GM19351 (cell line): ENCODE data around the gene CXCL14.
"Not testable (repeated sequence)": the region's sequence is repeated elsewhere in the genome, so short reads cannot be mapped to it uniquely, and the experiment has no call there.

Experiments
- ATAC-seq: cut with Tn5 transposase; IDR thresholded peaks from one replicate; pipeline ENCODE4 v1.9.1; 2021; ENCODE audit warnings: mild to moderate bottlenecking, moderate library complexity; ENCODE audit not compliant: unreplicated experiment

Gene CXCL14

DNA sequence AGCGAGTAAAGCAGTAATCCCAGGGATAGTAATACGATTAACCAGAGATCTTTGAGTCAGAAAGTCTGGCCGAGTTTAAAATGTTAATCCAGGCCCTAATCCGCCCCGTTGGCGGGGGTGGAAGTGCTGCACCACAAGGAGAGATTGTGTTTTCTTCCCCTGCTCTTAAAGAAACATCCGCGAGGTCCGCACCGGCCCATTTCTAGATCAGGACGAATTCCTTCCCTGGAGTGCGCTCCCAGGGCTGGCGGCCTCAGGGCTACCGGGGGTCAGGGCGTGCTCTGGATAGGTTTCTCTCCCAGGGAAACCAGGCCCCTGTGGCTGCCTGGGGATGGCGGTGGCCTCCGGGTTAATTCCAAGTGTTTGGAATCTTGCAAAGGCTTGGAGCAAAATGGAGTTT is 33.7 kb downstream of the CXCL14 start:
- no peak for ATAC-seq

DNA sequence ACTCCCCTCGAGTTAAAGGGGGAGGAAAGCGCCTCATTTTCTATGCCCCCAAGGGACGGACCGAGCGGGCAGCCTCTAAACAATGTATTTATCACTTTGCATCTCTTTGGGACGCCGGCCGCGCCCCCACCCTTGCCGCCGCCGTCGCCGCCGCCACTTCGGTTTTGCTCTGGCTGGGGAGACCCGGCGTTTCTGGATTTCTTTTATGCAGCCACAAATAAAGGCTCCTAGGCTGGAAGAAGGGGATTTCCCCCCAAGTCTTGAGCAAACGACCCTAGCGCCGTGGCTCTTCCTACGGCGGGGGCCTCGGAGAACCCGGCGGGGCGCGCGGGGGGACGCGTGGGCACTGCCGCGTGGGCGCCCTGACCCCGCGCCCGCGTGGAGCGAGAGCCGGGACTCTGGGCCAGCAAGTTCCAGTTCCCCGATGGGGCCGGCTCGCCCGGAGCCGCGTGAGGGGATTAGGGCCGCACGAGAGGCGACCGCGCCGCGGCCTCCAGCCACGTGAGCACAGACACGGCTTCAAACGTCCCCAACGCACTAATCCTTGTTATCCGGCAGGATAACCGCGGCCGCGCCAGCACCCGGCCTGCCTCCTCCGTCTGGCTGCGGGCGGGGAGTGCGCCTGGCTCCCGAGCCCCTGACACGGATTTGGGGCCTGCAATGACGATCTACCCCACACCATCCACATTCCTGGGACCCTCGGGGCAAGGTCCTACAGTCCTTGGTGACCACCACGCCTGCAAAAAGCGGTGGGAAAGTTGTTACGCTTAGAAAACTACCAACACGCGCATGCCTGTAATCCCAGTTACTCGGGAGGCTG is 35.1 kb downstream of the CXCL14 start:
- no peak for ATAC-seq

DNA sequence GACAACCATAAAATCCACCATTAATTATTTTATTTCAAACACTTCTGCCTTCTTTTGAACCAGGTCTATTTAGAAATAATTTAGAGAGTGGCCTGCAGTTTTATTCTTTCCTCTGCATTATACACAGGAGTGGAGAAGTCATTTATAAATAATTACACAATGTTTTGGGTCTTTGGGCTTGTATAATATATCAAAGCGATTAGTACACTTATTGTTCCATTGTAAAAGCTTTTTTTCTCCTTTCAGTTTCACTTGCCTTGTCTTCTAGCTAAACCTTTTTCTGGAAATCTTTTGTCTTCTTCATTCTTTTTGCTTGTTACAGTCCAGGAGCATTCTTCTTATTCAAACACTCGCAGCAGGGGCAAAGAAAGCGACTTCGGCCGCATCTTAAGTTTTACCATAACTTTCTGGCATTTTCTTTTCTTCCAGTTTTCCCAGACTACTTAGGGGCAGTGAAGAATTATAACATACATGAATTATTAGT is 35.7 kb downstream of the CXCL14 start:
- ATAC-seq: no peak

DNA sequence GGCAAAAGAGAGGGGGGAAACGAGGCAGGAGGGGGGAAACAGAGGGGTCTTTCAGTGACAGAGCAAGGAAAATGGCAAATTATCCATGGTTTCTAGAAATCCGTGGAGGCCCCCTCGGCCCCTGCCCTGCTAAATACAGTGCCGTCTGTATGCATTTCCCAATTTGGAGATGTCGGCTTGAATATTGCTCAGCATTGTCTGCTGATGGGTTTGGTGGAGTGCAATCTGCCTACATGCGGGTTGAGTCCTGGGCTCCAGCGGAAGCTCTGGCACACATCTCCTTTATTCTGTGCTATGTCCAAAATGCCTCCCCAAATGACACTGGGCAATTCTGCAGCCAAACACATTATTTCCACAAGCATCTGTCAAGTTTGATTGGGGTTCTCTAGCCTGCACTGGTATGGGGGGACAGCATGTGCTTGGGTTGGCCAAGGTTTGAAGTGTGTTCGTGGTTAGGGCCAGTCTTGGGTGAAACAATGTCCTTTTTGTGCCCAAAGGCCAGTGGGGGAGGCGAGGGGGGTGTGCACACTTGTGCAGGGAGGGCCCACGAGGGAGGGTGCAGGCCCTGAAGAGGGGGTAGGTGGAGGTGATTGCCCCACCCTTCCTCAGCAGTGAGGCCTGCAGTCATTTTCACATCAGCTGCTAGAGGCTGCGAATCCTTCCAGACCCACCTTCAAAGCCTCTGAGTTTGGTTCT is 36.8 kb downstream of the CXCL14 start:
- no peak for ATAC-seq

DNA sequence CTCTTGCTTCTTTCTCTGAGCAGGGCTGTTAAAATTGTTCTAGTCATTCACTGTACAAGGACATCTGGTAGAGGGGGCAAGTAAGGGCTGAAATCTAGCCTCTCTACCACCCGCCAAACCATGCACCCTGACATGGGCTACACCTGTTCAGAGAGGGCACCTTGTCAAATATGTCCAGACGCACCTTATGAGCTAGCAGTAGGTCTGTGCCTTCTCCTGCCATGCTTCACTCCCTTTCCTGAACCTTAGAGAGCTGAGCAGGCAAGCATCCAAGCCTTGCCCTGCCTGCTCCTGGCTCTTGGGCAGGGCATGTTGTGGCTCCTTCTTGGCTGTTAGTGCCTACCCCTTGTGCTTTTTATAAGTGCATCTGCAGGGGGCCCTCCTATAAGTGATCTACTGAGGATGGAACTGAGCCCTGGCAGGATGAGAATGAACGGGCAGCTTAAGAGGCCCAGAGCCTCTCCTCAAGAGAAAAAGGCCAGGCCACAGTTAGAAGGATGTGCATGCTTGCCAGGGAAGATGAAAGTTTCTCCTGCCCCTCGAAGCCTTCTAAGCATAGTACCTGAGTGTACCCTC is 39.3 kb downstream of the CXCL14 start:
- no peak for ATAC-seq

DNA sequence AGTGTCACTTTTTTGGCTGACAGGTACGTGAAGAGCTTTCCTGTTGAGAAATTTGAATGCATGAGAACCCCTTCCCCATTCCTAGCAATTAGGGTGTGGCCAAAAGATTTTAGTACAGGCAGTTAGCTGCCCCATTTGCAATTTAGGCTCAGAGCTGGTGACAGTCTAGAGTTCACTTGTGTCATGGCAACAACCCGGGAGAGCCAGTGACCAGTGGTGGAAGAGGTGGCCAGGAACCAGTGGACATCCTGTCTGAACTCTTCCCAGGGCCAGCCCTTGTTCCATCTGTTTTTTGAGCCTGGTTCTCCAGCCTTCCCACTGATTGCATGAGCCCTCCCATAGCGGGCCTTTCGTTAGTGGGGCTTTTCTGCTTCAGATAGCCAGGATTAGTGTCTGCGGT is 40.5 kb downstream of the CXCL14 start:
- no peak for ATAC-seq

DNA sequence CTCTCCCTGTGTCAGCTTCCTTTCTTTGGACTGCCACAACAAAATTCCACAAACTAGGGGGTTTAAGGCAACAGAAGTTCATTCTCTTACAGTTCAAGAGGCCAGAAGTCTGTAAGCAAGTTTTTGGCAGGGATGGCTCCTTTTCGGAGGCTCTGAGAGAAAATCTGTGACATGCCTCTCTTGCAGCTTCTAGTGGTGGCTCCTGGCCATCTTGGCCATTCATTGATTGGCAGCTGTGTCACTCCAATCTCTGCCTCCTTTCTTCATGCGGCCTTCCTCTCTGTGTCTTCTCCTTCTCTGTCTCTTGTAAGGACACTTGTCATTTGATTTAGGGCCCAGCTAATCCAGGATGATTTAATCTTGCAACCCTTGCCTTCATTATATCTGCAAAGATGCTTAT is 41.0 kb downstream of the CXCL14 start:
- ATAC-seq: no peak

DNA sequence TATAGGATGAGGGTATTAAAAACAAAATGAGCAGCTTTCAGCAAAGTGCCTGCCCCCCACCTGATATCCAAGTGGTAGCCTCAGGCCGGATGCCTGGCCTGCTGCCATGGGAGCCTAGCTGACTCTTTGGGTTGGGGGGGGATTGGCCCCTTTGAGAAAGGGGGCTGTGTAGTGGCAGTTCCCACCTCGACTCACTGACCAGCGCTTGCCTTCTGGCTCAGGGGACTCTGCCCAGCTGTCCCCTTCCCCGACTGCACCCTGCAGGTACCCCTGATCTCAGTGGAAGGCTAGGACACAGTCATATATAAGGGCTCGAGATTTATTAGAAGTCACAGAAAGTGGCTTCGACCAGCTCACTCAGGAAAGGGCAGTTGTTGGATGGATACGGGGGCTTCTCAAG is 41.5 kb downstream of the CXCL14 start:
- no peak for ATAC-seq

DNA sequence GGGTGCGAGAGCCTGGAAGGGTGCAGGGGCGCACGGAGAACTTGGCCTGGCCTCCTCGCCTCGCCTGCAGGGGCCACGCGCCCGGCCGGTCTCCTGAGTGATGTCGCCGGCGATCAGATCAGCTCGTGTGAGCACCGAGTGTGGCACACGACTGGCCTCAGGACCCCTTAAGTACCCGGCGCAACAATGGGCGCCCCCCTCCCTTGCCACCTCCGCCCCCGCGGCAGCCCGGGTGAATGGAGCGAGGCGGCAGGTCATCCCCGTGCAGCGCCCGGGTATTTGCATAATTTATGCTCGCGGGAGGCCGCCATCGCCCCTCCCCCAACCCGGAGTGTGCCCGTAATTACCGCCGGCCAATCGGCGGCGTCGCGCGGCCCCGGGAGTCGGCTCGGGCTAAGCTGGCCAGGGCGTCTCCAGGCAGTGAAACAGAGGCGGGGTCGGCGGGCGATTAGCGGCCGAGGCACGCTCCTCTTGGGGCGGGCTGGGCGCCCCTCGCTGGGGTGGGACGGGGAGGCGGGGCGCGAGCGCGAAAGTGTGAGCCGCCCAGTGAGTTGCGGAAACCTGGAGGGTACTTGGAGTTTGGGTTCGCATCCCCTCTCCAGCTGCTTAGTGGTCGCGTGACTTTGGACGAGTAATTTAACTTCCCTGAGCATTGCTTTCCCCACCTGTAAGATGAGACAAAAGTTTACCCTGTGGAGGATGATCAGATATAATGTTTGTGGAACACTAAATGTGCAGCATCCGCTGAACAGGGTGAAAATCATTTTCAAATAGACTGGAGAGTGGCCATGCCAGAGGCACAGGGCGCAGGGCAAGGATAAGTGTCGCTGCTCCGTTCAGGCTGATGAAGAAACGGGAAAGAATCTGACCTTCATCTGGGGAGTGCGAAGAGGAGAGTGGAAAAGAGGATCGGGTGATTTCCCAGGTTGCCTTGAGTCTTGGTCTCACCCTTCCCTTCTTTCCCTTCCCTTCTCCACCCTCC is 42.7 kb downstream of the CXCL14 start, which contains the start of gene NEUROG1:
TSS of gene NEUROG1 (minus strand) at position 145 of the 982 bp plus-strand sequence. CDS start 274 bp downstream, outside the sequence.
- ATAC-seq: no peak

DNA sequence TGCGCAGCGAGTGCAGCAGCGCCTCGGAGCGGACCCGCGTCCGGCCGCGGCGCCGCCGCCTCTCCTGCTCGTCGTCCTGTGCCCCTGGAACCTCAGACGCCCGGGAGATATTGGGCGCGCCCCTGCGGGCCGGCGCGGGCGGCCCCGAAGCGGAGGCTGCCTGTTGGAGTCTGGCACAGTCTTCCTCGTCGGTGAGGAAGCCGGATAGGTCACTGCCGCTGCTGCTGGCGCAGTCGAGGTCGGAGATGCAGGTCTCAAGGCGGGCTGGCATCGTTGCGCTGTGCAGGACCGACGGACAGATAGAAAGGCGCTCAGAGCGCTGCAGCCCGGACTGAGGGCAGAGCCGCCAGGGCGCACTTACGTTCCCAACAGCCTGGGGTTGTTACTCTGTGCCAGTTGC is 43.4 kb downstream of the CXCL14 start:
- ATAC-seq: no peak

DNA sequence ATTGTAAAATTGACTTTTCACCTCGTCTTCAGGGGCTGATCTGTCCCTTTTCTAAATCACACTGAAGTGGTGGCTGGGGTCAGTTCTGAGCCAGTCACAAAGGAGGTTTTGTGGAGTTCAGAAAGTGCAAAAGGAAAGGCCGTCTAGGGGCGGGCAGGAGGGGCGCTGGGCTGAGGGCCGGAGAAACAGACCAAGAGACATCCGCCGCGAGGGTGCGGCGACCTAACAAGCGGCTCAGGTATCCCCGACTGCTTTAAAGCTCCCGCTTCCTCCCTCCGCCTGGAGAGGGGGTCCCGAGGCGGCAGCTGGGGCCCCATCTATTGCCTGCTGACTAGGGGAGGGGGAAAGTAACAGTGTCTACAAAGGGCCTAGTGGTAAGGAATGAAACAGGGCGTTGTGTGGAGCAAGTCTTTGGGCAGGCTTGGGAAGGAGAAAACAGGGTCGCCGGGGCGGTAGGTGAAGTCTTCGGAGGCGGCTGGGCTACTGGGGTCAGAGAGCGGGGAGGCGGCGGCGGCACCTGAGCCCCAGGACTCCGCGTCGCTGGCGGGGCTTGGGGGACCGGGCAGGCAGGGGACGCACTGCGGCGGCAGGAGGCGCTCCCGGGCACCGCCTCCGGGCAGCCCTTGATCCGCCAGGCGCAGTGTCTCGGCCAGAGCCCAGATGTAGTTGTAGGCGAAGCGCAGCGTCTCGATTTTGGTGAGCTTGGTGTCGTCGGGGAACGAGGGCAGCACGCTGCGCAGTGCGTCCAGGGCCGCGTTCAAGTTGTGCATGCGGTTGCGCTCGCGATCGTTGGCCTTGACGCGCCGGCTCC is 44.0 kb downstream of the CXCL14 start:
- no peak for ATAC-seq

DNA sequence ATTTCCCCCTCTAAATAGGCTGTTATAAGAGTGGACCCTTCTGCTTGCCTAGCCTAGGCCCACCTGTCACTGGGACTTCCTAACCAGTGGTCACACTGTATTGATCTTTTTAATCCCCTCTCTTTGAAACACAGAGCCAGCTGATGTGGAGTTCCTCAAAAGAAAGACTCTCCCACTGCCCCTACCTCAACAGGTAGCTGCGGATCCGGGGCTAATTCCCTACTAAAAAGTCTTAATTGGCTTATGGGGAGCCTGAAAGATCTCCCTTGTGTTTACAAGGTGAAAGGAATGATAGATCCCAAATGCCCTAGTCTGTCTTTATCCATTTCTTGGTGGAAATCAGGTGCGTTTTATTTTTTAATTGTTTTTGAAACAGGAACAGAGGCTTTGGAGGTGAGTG is 45.0 kb downstream of the CXCL14 start:
- ATAC-seq: no peak

DNA sequence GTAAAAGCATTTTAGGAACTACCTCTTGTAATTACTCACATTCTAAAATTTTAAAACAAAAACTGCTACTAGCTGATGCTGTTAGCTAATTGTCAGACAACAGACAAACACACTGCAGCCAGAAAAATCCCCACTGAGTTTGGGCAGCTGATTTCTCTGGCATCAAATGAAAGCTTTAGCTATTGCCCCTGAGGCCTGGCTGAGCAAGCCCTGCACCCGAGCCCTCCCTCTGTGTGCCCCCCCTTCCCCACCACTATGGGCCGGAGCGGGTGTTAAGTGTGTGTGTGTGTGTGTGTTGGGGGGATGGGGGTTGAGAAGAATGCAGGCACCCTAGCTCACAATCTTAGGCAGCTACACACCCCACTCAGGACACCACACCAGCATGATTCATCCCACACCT is 45.5 kb downstream of the CXCL14 start:
- no peak for ATAC-seq

DNA sequence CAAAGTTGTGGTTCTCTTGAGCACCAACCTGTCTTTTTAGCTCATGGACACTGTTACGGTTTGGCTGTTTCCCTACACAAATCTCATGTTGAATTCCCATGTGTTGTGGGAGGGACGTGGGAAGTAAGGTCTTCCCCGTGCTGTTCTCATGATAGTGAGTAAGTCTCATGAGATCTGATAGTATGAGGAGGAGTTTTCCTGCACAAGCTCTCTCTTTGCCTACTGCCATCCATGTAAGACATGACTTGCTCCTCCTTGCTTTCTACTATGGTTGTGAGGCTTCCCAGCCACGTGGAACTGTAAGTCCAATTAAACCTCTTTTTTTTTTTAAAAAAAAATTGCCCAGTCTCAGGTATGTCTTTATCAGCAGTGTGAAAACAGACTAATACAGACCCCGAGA is 49.2 kb downstream of the CXCL14 start:
- ATAC-seq: not testable (repeated sequence)

DNA sequence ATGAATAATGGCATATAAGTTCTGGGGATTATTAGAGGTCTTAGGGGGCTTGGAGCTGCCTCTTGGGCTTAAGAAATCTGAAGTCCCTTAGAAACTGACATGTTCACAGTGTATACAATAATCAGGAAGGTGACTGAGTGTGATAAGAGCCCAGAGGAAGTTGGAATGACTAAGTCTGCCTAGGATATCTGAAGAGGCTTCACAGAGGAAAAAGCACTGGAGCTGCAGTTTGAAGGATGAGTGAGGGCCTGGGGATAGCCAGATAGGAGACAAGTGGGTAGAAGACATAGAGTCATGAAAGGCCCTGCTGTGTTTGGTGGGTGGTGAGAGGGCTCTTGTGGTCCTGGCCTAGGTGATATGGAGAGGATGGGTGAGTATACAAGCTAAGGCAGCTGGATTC is 51.9 kb downstream of the CXCL14 start:
- no peak for ATAC-seq

DNA sequence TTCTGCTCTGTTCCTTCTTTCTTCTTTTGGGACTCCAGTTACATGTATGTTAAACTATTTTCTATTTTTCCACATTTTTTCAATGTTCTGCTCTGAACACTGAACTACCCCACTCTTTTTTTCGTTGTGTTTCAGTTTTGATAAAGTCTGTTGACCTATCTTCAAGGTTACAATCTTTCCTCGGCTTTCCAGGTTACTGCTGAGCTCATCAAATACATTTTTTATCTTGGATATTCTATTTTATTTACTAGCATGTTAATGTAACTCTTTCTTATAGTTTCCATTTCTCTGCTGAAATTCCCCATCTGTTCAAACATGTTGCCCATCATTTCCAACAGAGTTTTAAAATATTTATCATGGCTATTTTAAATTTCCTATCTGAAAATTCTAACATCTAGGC is 56.8 kb downstream of the CXCL14 start:
- ATAC-seq: no peak
